Kasumi-1 (cell line): ENCODE results near the gene OR5D13.

Source experiments
- DNase-seq, 2 experiments: peaks; one replicate each; lab custom pipeline; 2025; lab: John Stamatoyannopoulos, UW

OR5D13 gene, protein sequence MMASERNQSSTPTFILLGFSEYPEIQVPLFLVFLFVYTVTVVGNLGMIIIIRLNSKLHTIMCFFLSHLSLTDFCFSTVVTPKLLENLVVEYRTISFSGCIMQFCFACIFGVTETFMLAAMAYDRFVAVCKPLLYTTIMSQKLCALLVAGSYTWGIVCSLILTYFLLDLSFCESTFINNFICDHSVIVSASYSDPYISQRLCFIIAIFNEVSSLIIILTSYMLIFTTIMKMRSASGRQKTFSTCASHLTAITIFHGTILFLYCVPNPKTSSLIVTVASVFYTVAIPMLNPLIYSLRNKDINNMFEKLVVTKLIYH

DNA sequence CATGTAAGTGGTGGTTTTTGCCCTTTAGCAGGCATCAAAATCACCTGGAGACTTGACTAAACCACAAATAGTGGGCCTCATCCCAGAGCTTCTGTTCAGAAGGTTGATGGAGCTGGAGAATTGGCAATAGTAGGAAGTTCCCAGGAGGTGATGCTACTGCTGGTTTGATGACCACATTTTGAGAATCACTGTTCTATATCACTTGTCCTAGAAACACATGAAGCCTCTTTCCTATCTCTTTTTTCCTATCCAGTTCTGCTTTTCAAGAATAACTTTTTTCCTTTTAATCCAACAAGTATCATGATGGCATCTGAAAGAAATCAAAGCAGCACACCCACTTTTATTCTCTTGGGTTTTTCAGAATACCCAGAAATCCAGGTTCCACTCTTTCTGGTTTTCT, at the start of gene OR5D13:
Gene OR5D13, plus strand, starts transcription at position 301 of the 400 bp plus-strand sequence. Its CDS starts 0 bp downstream, at position 301.
- DNase-seq: no peak

DNA sequence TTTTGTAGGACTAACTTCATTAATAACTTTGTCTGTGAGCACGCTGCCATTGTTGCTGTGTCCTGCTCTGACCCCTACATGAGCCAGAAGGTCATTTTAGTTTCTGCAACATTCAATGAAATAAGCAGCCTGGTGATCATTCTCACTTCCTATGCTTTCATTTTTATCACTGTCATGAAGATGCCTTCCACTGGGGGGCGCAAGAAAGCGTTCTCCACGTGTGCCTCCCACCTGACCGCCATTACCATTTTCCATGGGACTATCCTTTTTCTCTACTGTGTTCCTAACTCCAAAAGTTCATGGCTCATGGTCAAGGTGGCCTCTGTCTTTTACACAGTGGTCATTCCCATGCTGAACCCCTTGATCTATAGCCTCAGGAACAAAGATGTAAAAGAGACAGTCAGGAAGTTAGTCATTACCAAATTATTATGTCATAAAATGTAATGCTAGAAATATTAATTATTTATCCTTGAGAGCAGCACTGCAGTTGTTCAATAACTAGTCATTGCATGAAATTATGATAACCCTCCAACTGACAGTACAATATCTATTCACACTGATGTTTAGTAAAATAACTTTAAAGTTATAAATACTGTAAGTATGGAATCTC, 46.4 kb upstream of the OR5D13 start:
- no peak for DNase-seq

DNA sequence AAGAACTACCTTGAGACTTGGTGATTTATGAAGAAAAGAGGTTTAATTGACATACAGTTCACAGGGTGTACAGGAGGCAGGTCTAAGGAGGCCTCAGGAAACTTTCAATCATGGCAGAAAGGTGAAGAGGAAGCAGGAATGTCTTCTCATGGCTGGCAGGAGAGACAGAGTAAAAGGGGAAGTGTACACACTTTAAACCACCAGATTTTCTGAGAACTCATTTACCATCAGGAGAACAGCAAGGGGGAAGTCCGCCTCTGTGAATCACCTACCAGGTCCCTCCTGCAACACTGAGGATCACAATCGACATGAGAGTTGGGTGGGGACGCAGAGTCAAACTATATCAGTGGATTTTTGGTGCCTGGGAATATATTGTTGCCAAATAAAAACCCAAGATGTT, 40.3 kb upstream of the OR5D13 start:
- peak; percentile 15 to 45 for DNase-seq

DNA sequence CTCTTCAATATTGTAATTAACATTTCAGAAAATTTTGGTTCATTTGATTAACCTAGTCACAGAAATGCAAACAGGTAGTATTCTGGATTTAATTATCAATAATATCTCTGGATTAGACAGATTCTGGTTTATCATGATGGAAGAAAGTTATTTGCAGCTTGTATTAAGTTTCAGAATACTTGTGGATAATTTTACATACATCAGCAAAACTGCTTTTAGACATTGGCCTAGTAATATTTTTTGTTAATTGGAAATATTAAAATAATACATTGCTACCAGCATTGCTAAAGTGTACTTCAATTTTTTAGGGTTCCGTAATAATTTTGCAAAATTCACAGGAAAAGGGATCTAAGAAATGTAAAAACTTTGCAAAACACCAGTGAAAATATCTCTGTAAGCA, 18.4 kb downstream of the OR5D13 start:
- no peak for DNase-seq

DNA sequence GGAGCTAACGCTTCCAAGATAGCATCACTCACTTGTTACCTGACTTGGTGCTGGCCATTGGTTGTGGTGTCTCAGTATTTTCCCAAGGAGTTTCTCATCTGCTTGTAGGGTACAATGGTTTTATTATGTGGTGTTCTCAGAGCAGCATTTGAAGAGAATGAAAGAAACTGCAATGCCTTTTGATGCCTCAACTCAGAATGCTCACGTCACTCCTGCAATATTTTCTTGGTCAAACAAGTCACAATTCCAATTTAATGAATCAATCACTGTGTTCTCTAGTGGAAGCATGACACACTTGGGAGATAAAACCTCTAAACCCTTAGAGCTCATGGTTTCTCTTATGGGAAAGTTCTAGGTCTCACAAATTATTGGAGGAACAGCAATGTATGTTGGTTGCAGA, 20.1 kb downstream of the OR5D13 start:
- DNase-seq: no peak

DNA sequence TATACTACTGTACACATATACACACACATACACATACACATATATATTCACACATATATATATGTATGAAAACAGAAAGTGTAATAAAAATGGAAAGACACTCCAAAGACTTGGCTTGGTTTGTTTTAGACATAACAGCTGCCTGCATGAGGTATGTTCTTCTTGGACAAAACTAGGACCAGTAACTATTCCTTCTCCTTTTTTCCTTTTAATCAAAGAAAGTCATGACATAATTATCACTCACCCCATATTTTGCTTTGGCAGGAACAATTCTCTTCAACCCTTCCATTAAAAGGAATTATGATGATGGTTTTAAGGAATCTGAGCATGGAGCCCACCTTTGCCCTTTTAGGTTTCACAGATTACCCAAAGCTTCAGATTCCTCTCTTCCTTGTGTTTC, 22.0 kb downstream of the OR5D13 start, which contains the start of gene OR5D14:
Gene OR5D14, plus strand, starts transcription at position 301 of the 400 bp plus-strand sequence. Its CDS starts 0 bp downstream, at position 301.
- DNase-seq: no peak

DNA sequence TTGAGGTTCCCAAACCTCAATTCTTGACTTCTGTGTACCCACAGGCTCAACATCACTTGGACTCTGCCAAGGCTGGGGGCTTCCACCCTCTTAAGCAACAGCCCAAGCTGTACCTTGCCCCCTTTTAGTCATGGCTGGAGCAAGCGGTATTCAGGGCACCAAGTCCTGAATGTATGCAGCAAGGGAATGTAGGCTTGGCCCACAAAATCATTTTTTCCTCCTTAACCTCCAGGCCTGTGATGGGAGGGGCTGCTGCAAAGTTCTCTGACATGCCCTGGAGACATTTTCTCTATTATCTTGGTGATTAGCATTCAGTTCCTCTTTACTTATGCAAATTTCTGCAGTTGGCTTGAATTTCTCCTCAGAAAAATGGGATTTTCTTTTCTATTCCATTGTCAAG, 33.0 kb downstream of the OR5D13 start:
- DNase-seq: no peak

DNA sequence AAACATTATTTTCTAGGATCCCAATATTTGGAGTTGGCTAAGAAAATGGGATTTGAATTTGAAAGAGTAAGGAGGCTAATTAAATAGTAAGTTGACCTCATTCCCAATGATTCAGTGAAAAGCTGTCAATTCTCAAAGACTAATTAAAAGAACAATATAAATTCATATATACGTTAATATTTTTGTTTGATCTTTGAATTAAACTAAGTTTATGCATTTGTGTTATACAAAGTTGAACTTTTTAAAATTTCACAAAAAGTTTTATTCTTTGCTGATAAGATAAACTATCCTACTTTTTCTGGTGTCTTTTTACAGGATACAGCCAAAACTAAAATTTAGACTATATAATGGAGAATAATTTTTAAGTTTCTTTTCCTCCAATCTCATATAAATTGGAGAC, 37.8 kb downstream of the OR5D13 start, which contains the start of gene OR5L1:
Gene OR5L1, plus strand, starts transcription at position 301 of the 400 bp plus-strand sequence. CDS start 100 bp downstream, outside the sequence.
- no peak for DNase-seq

DNA sequence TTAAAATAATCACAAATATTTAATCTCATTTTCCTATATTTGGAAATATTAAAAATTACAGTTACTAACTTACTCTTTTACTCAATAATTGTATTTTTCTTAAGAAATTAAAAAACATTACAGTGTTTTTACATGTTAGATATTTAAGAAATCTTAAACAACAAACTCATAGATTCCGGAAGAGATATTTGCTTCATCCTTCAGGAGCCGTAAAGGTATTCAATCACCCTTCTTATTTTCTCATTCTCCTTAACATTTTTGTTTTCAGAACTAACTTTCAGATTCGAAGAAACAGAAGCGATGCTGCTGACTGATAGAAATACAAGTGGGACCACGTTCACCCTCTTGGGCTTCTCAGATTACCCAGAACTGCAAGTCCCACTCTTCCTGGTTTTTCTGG, 46.1 kb downstream of the OR5D13 start, which contains the start of gene OR5D18:
Gene OR5D18, plus strand, starts transcription at position 301 of the 400 bp plus-strand sequence. Its CDS starts 0 bp downstream, at position 301.
- DNase-seq: no peak
